ENCODE results near the gene EXD3. TPM values are rescaled to one million over a fixed set of nuclear protein-coding genes. Genes with fewer than 3 reads are reported as not detected.

EXD3 gene
- total and polyA plus RNA-seq, 2 donors (not counting 1 experiment from before 2014, with no cell fraction given): 2.6 to 13.0 TPM

GRCh38 chr9:137383081-137383783, 39.7 kb downstream of the EXD3 start:
- DNase-seq (ENCODE audit: low read depth in 2 of 2): no peak
- no peak overlapping the region for H3K9ac ChIP-seq (ENCODE audit: insufficient read depth, low read length)
- no peak for TF ChIP-seq EZH2 (IDR thresholded peaks at IDR 0.05; ENCODE audit: low read length, missing control alignments)
- TF ChIP-seq, protein P1, sequence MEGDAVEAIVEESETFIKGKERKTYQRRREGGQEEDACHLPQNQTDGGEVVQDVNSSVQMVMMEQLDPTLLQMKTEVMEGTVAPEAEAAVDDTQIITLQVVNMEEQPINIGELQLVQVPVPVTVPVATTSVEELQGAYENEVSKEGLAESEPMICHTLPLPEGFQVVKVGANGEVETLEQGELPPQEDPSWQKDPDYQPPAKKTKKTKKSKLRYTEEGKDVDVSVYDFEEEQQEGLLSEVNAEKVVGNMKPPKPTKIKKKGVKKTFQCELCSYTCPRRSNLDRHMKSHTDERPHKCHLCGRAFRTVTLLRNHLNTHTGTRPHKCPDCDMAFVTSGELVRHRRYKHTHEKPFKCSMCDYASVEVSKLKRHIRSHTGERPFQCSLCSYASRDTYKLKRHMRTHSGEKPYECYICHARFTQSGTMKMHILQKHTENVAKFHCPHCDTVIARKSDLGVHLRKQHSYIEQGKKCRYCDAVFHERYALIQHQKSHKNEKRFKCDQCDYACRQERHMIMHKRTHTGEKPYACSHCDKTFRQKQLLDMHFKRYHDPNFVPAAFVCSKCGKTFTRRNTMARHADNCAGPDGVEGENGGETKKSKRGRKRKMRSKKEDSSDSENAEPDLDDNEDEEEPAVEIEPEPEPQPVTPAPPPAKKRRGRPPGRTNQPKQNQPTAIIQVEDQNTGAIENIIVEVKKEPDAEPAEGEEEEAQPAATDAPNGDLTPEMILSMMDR (conservative IDR thresholded peaks at IDR 0.05 in 1 of 2, IDR thresholded peaks at IDR 0.05 in 1 of 2; ENCODE audit: low read depth in 1 of 2, low read length in 2 of 2): no peak
- no peak overlapping the region for H3K27ac ChIP-seq (ENCODE audit: insufficient read depth, low read length)
- no peaks in the 10 kb centered on the region for H3K27me3 ChIP-seq (ENCODE audit: control insufficient read depth, insufficient read depth, low read length)
- no peak overlapping the region for H3K4me3 ChIP-seq (replicated peaks in 1 of 4; ENCODE audit: control extremely low read depth in 1 of 4, insufficient read depth in 1 of 4, low read depth in 3 of 4, low read length in 4 of 4)
- no peaks in the 10 kb centered on the region for H3K36me3 ChIP-seq (ENCODE audit: control insufficient read depth, insufficient read depth, low read length)
- H4K20me1 ChIP-seq (ENCODE audit: control insufficient read depth, extremely low read depth, insufficient read depth, low read length): no peaks in the 10 kb centered on the region
- H3K79me2 ChIP-seq (ENCODE audit: control insufficient read depth, insufficient read depth, low read length): no peaks in the 10 kb centered on the region
- no peak overlapping the region for H3K4me2 ChIP-seq (ENCODE audit: extremely low read depth, insufficient read depth, low read length)
- H3K9me3 ChIP-seq (ENCODE audit: control insufficient read depth, insufficient read depth, low read depth, low read length): no peaks in the 10 kb centered on the region
- H3K4me1 ChIP-seq (ENCODE audit: control insufficient read depth, extremely low read depth, insufficient read depth, low read length): no peaks in the 10 kb centered on the region
- H2AFZ ChIP-seq (ENCODE audit: low read length): no peak overlapping the region

DNA sequence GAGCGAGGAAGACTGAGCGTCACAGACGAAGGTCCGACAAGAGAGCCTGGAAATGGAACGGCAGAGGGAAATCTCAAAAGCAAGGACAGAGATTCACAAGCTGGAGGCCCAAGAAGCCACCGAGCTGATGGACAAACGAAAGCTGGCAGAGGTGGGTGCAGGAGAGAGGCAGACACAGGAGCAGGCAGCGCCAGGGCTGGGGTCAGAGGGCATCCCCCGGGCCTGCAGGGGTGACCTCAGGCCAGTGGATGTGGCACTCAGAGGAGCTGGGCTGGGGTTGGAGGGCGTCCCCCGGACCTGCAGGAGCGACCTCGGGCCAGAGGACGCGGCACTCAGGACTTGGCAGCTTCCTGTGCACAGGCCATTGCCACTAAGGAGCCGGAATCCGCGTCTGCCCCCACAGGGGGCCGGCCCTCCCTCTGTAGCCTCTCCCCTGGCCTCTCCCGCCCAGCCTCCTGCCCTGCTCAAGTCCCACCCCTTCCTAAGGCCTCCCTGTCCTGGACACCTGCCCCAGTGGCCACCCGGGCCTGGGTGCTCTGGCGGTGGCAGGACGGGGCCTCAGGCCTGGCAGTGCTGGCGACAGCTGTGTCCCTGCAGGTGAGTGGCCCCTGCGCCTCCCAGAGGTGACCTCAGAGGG, 40.4 kb downstream of the EXD3 start:
- no peak for TF ChIP-seq EZH2 (IDR thresholded peaks at IDR 0.05; ENCODE audit: low read length, missing control alignments)
- TF ChIP-seq, protein P1 (conservative IDR thresholded peaks at IDR 0.05 in 1 of 2, IDR thresholded peaks at IDR 0.05 in 1 of 2; ENCODE audit: low read depth in 1 of 2, low read length in 2 of 2): no peak
- H4K20me1 ChIP-seq (ENCODE audit: control insufficient read depth, extremely low read depth, insufficient read depth, low read length): no peaks in the 10 kb centered on the region
- DNase-seq (ENCODE audit: low read depth in 2 of 2): no peak

DNA sequence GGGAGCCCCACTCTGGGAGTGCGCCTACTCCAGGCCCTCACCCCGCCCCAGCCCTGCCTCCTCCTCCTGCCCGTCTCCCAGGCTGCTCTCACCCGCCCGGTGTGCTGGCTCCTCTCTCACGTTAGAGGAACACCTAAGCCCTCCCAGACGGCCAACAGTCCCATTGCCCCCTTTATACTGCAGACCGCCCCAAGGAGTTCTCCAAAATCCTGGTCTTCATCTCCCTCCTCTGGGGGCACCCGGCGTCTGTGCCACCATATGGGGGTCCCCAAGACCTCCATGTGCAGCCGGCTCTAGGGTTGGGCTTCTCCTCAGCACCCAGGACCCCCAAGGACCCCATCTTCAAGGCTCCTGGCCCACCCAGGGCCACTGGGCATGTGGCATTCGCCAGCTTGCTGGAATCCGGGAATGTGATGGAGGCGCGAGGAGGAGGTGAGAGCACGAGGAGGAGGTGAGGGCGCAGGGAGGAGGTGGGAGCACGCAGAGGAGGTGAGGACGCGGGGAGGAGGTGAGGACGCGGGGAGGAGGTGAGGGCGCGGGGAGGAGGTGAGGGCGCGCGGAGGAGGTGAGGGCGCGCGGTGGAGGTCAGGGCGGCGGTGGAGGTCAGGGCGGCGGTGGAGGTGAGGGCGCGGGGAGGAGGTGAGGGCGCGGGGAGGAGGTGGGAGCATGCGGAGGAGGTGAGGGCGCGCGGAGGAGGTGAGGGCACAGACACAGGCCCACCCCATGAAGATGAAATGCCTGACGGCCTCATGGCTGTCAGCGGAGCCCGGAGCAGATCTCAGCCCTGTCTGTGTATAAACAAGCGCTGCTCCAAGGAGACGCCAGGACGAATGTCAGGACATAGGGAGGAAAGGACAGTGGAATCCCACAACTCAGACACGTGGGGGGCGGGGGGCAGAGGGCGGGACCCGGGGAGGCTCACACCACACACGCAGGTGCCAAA, 41.2 kb downstream of the EXD3 start:
- Histone ChIP-seq H3K27ac (ENCODE audit: insufficient read depth, low read length) (no peak overlapping the region), H2AFZ (ENCODE audit: low read length) (no peak overlapping the region), H3K9ac (ENCODE audit: insufficient read depth, low read length) (no peak overlapping the region), H3K4me1 (ENCODE audit: control insufficient read depth, extremely low read depth, insufficient read depth, low read length) (no peaks in the 10 kb centered on the region), H3K4me3 (replicated peaks in 1 of 4; ENCODE audit: control extremely low read depth in 1 of 4, insufficient read depth in 1 of 4, low read depth in 3 of 4, low read length in 4 of 4) (no peak overlapping the region), H3K9me3 (ENCODE audit: control insufficient read depth, insufficient read depth, low read depth, low read length) (no peaks in the 10 kb centered on the region), H3K27me3 (ENCODE audit: control insufficient read depth, insufficient read depth, low read length) (no peaks in the 10 kb centered on the region), H3K4me2 (ENCODE audit: extremely low read depth, insufficient read depth, low read length) (no peak overlapping the region), H4K20me1 (ENCODE audit: control insufficient read depth, extremely low read depth, insufficient read depth, low read length) (no peaks in the 10 kb centered on the region), H3K79me2 (ENCODE audit: control insufficient read depth, insufficient read depth, low read length) (no peaks in the 10 kb centered on the region), H3K36me3 (ENCODE audit: control insufficient read depth, insufficient read depth, low read length) (no peaks in the 10 kb centered on the region)
- no peak for TF ChIP-seq EZH2 (IDR thresholded peaks at IDR 0.05; ENCODE audit: low read length, missing control alignments)
- no peak for DNase-seq (ENCODE audit: low read depth in 2 of 2)

More for the DNA sequence above, 40.4 kb downstream of the EXD3 start:
- Histone ChIP-seq H2AFZ (ENCODE audit: low read length) (no peak overlapping the region), H3K4me1 (ENCODE audit: control insufficient read depth, extremely low read depth, insufficient read depth, low read length) (no peaks in the 10 kb centered on the region), H3K4me3 (replicated peaks in 1 of 4; ENCODE audit: control extremely low read depth in 1 of 4, insufficient read depth in 1 of 4, low read depth in 3 of 4, low read length in 4 of 4) (no peak overlapping the region), H3K9ac (ENCODE audit: insufficient read depth, low read length) (no peak overlapping the region), H3K9me3 (ENCODE audit: control insufficient read depth, insufficient read depth, low read depth, low read length) (no peaks in the 10 kb centered on the region), H3K27ac (ENCODE audit: insufficient read depth, low read length) (no peak overlapping the region), H3K79me2 (ENCODE audit: control insufficient read depth, insufficient read depth, low read length) (no peaks in the 10 kb centered on the region), H3K4me2 (ENCODE audit: extremely low read depth, insufficient read depth, low read length) (no peak overlapping the region), H3K36me3 (ENCODE audit: control insufficient read depth, insufficient read depth, low read length) (no peaks in the 10 kb centered on the region), H3K27me3 (ENCODE audit: control insufficient read depth, insufficient read depth, low read length) (no peaks in the 10 kb centered on the region)
